HEK293 (cell line): ENCODE results near the gene AGMAT.

Experiments used
- FEZF1 ChIP-seq: fragments of 450-650 bp; formaldehyde crosslinking; IDR thresholded peaks from 2 replicates; pipeline ENCODE4 v1.5.1; 2016; ENCODE audit warnings: missing biosample characterization, missing genetic modification characterization
- OVOL3 ChIP-seq: fragments of 450-650 bp; formaldehyde crosslinking; IDR thresholded peaks from 2 replicates; pipeline ENCODE4 v1.5.1; 2016; ENCODE audit warnings: missing biosample characterization, missing genetic modification characterization
- YY1 ChIP-seq: fragments of 450-650 bp; formaldehyde crosslinking; IDR thresholded peaks from 2 replicates; pipeline ENCODE4 v1.5.1; 2018; ENCODE audit warnings: missing biosample characterization, missing genetic modification characterization
- ZBTB48 ChIP-seq: fragments of 450-650 bp; formaldehyde crosslinking; IDR thresholded peaks from 2 replicates; pipeline ENCODE4 v1.5.1; 2016; ENCODE audit warnings: missing biosample characterization, missing genetic modification characterization
- ZNF121 ChIP-seq: fragments of 450-650 bp; formaldehyde crosslinking; IDR thresholded peaks from 2 replicates; pipeline ENCODE4 v1.5.1; 2016; ENCODE audit warnings: missing biosample characterization, missing genetic modification characterization
- ZNF2 ChIP-seq: fragments of 450-650 bp; formaldehyde crosslinking; IDR thresholded peaks from 2 replicates; pipeline ENCODE4 v1.5.1; 2016; ENCODE audit warnings: missing biosample characterization, missing genetic modification characterization
- ZNF274 ChIP-seq, 2 experiments: fragments of 200-500 bp in 1 of 2; fragments of 450-650 bp in 1 of 2; sonication (Bioruptor generic) in 1 of 2; formaldehyde crosslinking in 1 of 2; IDR thresholded peaks; 2 replicates each; pipeline versions ENCODE4 v1.5.1 to v1.6.1; 2014 to 2016; ENCODE audit warnings: borderline replicate concordance in 1 of 2, inconsistent platforms in 1 of 2, low read length in 1 of 2, missing biosample characterization in 1 of 2, missing genetic modification characterization in 1 of 2
- ZNF37A ChIP-seq: fragments of 450-650 bp; IDR thresholded peaks from 2 replicates; pipeline ENCODE4 v1.5.1; 2018; ENCODE audit warnings: missing biosample characterization, missing genetic modification characterization
- ZNF48 ChIP-seq: fragments of 450-650 bp; formaldehyde crosslinking; IDR thresholded peaks from 2 replicates; pipeline ENCODE4 v1.5.1; 2016; ENCODE audit warnings: missing biosample characterization, missing genetic modification characterization
- ZNF530 ChIP-seq: fragments of 450-650 bp; formaldehyde crosslinking; IDR thresholded peaks from 2 replicates; pipeline ENCODE4 v1.5.1; 2016; ENCODE audit warnings: low read depth, missing biosample characterization, missing genetic modification characterization
- ZNF561 ChIP-seq: fragments of 450-650 bp; IDR thresholded peaks from 2 replicates; pipeline ENCODE4 v1.5.1; 2018; ENCODE audit warnings: missing biosample characterization, missing genetic modification characterization, borderline replicate concordance
- ZNF600 ChIP-seq: fragments of 450-650 bp; formaldehyde crosslinking; IDR thresholded peaks from 2 replicates; pipeline ENCODE4 v1.5.1; 2016; ENCODE audit warnings: missing biosample characterization, missing genetic modification characterization
- ZNF654 ChIP-seq: fragments of 450-650 bp; formaldehyde crosslinking; IDR thresholded peaks from 2 replicates; pipeline ENCODE4 v1.5.1; 2016; ENCODE audit warnings: low read depth, missing biosample characterization, missing genetic modification characterization
- ZNF768 ChIP-seq: fragments of 450-650 bp; formaldehyde crosslinking; IDR thresholded peaks from 2 replicates; pipeline ENCODE4 v1.5.1; 2018; ENCODE audit warnings: missing biosample characterization, mild to moderate bottlenecking, missing genetic modification characterization
- ZNF792 ChIP-seq: fragments of 450-650 bp; formaldehyde crosslinking; IDR thresholded peaks from 2 replicates; pipeline ENCODE4 v1.5.1; 2016; ENCODE audit warnings: missing biosample characterization, missing genetic modification characterization
- ZSCAN16 ChIP-seq: fragments of 450-650 bp; formaldehyde crosslinking; IDR thresholded peaks from 2 replicates; pipeline ENCODE4 v1.5.1; 2016; ENCODE audit warnings: missing biosample characterization, missing genetic modification characterization
- TF ChIP-seq, protein P1 (sequence below): fragments of 450-650 bp; formaldehyde crosslinking; IDR thresholded peaks from 2 replicates; pipeline ENCODE4 v1.5.1; 2017; ENCODE audit warnings: missing biosample characterization, missing genetic modification characterization
- TF ChIP-seq, protein P2 (sequence below): fragments of 450-650 bp; formaldehyde crosslinking; IDR thresholded peaks from 2 replicates; pipeline ENCODE4 v1.5.1; 2016; ENCODE audit warnings: missing biosample characterization, missing genetic modification characterization, borderline replicate concordance
- TF ChIP-seq, protein P3 (sequence below): fragments of 450-650 bp; formaldehyde crosslinking; IDR thresholded peaks from 2 replicates; pipeline ENCODE4 v1.5.1; 2016; ENCODE audit warnings: missing biosample characterization, missing genetic modification characterization
- TF ChIP-seq, protein P4 (sequence below): fragments of 450-650 bp; formaldehyde crosslinking; conservative IDR thresholded peaks from 2 replicates; pipeline ENCODE4 v1.5.1; 2016; ENCODE audit warnings: low read depth, missing biosample characterization, missing genetic modification characterization
- TF ChIP-seq, protein P5 (sequence below): fragments of 450-650 bp; formaldehyde crosslinking; IDR thresholded peaks from 2 replicates; pipeline ENCODE4 v1.5.1; 2016; ENCODE audit warnings: missing biosample characterization, missing genetic modification characterization

AGMAT gene

DNA sequence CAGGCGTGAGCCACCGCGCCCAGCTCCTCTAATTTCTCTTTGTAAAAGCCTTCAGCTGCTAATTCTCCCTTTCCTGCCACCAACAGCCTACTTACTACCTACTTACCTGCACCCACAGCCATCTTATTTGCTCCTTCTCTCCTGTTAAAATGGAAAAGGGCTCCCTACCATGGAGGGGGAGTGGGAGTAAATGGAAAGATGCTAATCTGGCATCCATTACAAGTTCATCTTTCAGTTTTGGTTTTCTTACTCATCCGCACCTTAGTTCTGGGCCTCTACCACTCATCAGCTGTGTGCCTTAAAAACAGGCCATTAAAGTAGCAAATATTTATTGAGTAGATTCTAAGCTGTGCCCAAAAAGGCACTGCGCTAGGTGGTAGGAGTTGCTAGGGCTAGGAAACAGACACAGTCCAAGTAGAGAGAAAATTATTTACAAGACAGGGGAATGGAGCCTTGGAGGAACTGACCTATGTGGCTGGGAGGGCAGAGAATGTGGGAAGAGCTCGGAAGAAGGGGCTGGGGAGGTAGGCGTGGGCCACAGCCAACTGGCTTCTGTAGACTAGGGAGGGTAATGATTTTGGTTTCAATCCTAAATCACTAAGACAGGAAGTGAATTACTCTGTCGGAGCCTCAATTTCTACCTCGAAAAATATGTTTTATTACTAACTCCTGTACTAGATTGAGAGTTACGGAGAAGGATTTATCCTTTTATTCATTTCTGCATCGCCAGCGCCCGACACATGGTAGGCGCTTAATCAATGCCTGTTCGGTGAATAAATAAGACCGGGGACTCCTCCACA lies 31.7 kb upstream of the AGMAT start (continued):
- no peak for TF ChIP-seq ZNF37A (tag by site-specific recombination)
- no peak for TF ChIP-seq ZNF768 (tag by site-specific recombination)
- peak; percentile 14; the same call in 1 of the 2 replicates for TF ChIP-seq ZNF600 (tag by site-specific recombination)
- TF ChIP-seq FEZF1 (tag by site-specific recombination), result no peak
- TF ChIP-seq ZNF121 (tag by site-specific recombination), result no peak
- TF ChIP-seq ZNF274 (IDR thresholded peaks at IDR 0.05; ENCODE audit: low read length), result no peak
- no peak for TF ChIP-seq ZNF274 (tag by site-specific recombination; IDR thresholded peaks at IDR 0.05; ENCODE audit: borderline replicate concordance)
- no peak for TF ChIP-seq ZNF561 (tag by site-specific recombination)
- TF ChIP-seq, protein P1, sequence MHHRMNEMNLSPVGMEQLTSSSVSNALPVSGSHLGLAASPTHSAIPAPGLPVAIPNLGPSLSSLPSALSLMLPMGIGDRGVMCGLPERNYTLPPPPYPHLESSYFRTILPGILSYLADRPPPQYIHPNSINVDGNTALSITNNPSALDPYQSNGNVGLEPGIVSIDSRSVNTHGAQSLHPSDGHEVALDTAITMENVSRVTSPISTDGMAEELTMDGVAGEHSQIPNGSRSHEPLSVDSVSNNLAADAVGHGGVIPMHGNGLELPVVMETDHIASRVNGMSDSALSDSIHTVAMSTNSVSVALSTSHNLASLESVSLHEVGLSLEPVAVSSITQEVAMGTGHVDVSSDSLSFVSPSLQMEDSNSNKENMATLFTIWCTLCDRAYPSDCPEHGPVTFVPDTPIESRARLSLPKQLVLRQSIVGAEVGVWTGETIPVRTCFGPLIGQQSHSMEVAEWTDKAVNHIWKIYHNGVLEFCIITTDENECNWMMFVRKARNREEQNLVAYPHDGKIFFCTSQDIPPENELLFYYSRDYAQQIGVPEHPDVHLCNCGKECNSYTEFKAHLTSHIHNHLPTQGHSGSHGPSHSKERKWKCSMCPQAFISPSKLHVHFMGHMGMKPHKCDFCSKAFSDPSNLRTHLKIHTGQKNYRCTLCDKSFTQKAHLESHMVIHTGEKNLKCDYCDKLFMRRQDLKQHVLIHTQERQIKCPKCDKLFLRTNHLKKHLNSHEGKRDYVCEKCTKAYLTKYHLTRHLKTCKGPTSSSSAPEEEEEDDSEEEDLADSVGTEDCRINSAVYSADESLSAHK (tag by site-specific recombination), result no peak
- TF ChIP-seq, protein P2, sequence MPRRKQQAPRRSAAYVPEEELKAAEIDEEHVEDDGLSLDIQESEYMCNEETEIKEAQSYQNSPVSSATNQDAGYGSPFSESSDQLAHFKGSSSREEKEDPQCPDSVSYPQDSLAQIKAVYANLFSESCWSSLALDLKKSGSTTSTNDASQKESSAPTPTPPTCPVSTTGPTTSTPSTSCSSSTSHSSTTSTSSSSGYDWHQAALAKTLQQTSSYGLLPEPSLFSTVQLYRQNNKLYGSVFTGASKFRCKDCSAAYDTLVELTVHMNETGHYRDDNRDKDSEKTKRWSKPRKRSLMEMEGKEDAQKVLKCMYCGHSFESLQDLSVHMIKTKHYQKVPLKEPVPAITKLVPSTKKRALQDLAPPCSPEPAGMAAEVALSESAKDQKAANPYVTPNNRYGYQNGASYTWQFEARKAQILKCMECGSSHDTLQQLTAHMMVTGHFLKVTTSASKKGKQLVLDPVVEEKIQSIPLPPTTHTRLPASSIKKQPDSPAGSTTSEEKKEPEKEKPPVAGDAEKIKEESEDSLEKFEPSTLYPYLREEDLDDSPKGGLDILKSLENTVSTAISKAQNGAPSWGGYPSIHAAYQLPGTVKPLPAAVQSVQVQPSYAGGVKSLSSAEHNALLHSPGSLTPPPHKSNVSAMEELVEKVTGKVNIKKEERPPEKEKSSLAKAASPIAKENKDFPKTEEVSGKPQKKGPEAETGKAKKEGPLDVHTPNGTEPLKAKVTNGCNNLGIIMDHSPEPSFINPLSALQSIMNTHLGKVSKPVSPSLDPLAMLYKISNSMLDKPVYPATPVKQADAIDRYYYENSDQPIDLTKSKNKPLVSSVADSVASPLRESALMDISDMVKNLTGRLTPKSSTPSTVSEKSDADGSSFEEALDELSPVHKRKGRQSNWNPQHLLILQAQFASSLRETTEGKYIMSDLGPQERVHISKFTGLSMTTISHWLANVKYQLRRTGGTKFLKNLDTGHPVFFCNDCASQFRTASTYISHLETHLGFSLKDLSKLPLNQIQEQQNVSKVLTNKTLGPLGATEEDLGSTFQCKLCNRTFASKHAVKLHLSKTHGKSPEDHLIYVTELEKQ (tag by site-specific recombination), result no peak; the same call in 1 of the 2 replicates
- 0 out of 2 replicates have a peak, but pooled peaks have one; percentile 24 for TF ChIP-seq ZBTB48 (tag by site-specific recombination)
- TF ChIP-seq ZNF530 (tag by site-specific recombination), result no peak
- TF ChIP-seq, protein P3, sequence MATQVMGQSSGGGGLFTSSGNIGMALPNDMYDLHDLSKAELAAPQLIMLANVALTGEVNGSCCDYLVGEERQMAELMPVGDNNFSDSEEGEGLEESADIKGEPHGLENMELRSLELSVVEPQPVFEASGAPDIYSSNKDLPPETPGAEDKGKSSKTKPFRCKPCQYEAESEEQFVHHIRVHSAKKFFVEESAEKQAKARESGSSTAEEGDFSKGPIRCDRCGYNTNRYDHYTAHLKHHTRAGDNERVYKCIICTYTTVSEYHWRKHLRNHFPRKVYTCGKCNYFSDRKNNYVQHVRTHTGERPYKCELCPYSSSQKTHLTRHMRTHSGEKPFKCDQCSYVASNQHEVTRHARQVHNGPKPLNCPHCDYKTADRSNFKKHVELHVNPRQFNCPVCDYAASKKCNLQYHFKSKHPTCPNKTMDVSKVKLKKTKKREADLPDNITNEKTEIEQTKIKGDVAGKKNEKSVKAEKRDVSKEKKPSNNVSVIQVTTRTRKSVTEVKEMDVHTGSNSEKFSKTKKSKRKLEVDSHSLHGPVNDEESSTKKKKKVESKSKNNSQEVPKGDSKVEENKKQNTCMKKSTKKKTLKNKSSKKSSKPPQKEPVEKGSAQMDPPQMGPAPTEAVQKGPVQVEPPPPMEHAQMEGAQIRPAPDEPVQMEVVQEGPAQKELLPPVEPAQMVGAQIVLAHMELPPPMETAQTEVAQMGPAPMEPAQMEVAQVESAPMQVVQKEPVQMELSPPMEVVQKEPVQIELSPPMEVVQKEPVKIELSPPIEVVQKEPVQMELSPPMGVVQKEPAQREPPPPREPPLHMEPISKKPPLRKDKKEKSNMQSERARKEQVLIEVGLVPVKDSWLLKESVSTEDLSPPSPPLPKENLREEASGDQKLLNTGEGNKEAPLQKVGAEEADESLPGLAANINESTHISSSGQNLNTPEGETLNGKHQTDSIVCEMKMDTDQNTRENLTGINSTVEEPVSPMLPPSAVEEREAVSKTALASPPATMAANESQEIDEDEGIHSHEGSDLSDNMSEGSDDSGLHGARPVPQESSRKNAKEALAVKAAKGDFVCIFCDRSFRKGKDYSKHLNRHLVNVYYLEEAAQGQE (tag by site-specific recombination), result no peak
- peak; percentile 83 for TF ChIP-seq ZNF792
- TF ChIP-seq, protein P4, sequence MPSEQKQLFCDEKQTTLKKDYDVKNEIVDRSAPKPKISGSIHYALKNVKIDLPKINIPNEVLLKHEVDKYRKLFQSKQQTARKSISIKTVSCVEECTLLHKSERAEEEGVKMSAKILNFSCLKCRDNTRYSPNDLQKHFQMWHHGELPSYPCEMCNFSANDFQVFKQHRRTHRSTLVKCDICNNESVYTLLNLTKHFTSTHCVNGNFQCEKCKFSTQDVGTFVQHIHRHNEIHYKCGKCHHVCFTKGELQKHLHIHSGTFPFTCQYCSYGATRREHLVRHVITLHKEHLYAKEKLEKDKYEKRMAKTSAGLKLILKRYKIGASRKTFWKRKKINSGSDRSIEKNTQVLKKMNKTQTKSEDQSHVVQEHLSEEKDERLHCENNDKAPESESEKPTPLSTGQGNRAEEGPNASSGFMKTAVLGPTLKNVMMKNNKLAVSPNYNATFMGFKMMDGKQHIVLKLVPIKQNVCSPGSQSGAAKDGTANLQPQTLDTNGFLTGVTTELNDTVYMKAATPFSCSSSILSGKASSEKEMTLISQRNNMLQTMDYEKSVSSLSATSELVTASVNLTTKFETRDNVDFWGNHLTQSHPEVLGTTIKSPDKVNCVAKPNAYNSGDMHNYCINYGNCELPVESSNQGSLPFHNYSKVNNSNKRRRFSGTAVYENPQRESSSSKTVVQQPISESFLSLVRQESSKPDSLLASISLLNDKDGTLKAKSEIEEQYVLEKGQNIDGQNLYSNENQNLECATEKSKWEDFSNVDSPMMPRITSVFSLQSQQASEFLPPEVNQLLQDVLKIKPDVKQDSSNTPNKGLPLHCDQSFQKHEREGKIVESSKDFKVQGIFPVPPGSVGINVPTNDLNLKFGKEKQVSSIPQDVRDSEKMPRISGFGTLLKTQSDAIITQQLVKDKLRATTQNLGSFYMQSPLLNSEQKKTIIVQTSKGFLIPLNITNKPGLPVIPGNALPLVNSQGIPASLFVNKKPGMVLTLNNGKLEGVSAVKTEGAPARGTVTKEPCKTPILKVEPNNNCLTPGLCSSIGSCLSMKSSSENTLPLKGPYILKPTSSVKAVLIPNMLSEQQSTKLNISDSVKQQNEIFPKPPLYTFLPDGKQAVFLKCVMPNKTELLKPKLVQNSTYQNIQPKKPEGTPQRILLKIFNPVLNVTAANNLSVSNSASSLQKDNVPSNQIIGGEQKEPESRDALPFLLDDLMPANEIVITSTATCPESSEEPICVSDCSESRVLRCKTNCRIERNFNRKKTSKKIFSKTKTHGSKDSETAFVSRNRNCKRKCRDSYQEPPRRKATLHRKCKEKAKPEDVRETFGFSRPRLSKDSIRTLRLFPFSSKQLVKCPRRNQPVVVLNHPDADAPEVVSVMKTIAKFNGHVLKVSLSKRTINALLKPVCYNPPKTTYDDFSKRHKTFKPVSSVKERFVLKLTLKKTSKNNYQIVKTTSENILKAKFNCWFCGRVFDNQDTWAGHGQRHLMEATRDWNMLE (tag by site-specific recombination), result 0 out of 2 replicates have a peak, but pooled peaks have one; percentile 19
- TF ChIP-seq, protein P5, sequence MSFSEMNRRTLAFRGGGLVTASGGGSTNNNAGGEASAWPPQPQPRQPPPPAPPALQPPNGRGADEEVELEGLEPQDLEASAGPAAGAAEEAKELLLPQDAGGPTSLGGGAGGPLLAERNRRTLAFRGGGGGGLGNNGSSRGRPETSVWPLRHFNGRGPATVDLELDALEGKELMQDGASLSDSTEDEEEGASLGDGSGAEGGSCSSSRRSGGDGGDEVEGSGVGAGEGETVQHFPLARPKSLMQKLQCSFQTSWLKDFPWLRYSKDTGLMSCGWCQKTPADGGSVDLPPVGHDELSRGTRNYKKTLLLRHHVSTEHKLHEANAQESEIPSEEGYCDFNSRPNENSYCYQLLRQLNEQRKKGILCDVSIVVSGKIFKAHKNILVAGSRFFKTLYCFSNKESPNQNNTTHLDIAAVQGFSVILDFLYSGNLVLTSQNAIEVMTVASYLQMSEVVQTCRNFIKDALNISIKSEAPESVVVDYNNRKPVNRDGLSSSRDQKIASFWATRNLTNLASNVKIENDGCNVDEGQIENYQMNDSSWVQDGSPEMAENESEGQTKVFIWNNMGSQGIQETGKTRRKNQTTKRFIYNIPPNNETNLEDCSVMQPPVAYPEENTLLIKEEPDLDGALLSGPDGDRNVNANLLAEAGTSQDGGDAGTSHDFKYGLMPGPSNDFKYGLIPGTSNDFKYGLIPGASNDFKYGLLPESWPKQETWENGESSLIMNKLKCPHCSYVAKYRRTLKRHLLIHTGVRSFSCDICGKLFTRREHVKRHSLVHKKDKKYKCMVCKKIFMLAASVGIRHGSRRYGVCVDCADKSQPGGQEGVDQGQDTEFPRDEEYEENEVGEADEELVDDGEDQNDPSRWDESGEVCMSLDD (tag by site-specific recombination), result no peak
- TF ChIP-seq ZNF654 (tag by site-specific recombination), result no peak
- no peak for TF ChIP-seq ZNF2 (tag by site-specific recombination)
- no peak for TF ChIP-seq ZSCAN16
- TF ChIP-seq ZNF48, result no peak
- no peak for TF ChIP-seq YY1 (tag by site-specific recombination)
- TF ChIP-seq OVOL3 (tag by site-specific recombination), result no peak
